Uterus (tissue), 4 donors: Measurements from ENCODE around the gene APOBEC4. TPM values are rescaled to one million over a fixed set of nuclear protein-coding genes. Genes with fewer than 3 reads are reported as not detected.

ENCODE experiments used
- DNase-seq, 2 donors: peaks; one replicate each; pipeline ENCODE4 v3.0.0-alpha.2; 2019 to 2020
- H3K27ac ChIP-seq, 2 donors: fragments of 200-600 bp; sonication (generic); 1 replicate in 1 of 2; 2 replicates in 1 of 2; pipeline ENCODE4 v1.5.1; 2016 to 2018
- H3K27me3 ChIP-seq, 2 donors: fragments of 200-600 bp; sonication (generic); one replicate each; pipeline ENCODE4 v1.5.1; 2018 to 2019; ENCODE audit warnings: control low read depth in 1 of 2
- H3K36me3 ChIP-seq, 2 donors: fragments of 200-600 bp; sonication (generic); one replicate each; pipeline ENCODE4 v1.5.1; 2019; ENCODE audit warnings: control low read depth in 1 of 2
- H3K4me1 ChIP-seq, 2 donors: fragments of 200-600 bp; sonication (generic); one replicate each; pipeline ENCODE4 v1.5.1; 2018 to 2019; ENCODE audit warnings: control low read depth in 1 of 2
- H3K4me3 ChIP-seq, 2 donors: fragments of 200-600 bp; sonication (generic); 1 replicate in 1 of 2; 2 replicates in 1 of 2; pipeline ENCODE4 v1.5.1; 2018 to 2019; ENCODE audit warnings: mild to moderate bottlenecking in 1 of 2
- H3K9me3 ChIP-seq, 2 donors: fragments of 200-600 bp; sonication (generic); one replicate each; pipeline ENCODE4 v1.5.1; 2019; ENCODE audit warnings: control low read depth in 1 of 2
- POLR2A ChIP-seq, 2 donors: fragments of 450-650 bp; IDR thresholded peaks; one replicate each; pipeline ENCODE4 v1.6.1; 2016; ENCODE audit warnings: antibody characterized with exemption in 2 of 2, mild to moderate bottlenecking in 1 of 2, moderate library complexity in 1 of 2
- intact Hi-C: fragments of 100-400 bp; cut with DNase I; formaldehyde crosslinking; loops from one replicate; pipeline ENCODE4 v1.15.1; 2023; ENCODE audit warnings: low total_unique reads
- total RNA-seq, 4 donors: library from RNA; depleted of rRNA in 3 of 4; stranded (reverse); fragments of >200 nt in 3 of 4; gene quantifications; one replicate each; pipeline versions ENCODE4 v1.1.0 to v1.2.4, GENCODE V29; 2014 to 2023
- TF ChIP-seq, protein P1 (sequence below), 4 experiments: fragments of 200-600 bp in 2 of 4; fragments of 450-650 bp in 2 of 4; sonication (generic) in 2 of 4; IDR thresholded peaks; one replicate each; pipeline ENCODE4 v1.5.1; 2016 to 2019; ENCODE audit warnings: antibody characterized with exemption in 4 of 4, mild to moderate bottlenecking in 2 of 4, moderate library complexity in 1 of 4
- donor health status: DM: yes; HTN: yes; CAD: no.

APOBEC4 gene
- total RNA-seq, 4 donors from 2014 or later = 0.40 to 0.76 TPM; not detected in 2

DNA sequence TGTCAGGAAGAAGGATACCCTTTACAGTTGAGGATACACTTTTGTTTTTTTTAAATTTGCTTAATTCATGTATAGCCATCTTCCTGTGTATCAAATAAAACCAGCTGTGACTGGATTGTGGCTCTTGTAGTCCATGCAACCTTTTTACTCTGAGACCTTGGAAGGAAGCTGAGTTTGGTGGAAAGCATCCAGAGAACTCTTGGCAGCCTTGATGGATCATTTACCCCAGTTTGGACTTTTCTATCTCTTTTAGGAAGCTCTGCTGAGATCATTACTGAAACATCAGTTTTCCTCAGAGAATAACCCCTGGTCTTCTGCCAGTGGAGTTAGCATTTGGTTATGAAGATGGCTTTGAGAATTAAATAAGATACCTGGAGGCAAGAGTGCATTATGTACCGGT, 21.2 kb upstream of the APOBEC4 start:
- intact Hi-C loops = no loop called here
- H3K9me3 ChIP-seq = peaks cover 0 to 4% of the 10 kb centered on the region in 2 donors
- no peaks in the 10 kb centered on the region for H3K36me3 ChIP-seq
- H3K4me1 ChIP-seq = no peaks in the 10 kb centered on the region
- H3K27ac ChIP-seq = no peak overlapping the region
- no peaks in the 10 kb centered on the region for H3K27me3 ChIP-seq
- no peak overlapping the region for H3K4me3 ChIP-seq
- peak in 1 of 2 donors; percentile 53 for DNase-seq
- no peak for TF ChIP-seq POLR2A (IDR thresholded peaks at IDR 0.05)
- TF ChIP-seq, protein P1, sequence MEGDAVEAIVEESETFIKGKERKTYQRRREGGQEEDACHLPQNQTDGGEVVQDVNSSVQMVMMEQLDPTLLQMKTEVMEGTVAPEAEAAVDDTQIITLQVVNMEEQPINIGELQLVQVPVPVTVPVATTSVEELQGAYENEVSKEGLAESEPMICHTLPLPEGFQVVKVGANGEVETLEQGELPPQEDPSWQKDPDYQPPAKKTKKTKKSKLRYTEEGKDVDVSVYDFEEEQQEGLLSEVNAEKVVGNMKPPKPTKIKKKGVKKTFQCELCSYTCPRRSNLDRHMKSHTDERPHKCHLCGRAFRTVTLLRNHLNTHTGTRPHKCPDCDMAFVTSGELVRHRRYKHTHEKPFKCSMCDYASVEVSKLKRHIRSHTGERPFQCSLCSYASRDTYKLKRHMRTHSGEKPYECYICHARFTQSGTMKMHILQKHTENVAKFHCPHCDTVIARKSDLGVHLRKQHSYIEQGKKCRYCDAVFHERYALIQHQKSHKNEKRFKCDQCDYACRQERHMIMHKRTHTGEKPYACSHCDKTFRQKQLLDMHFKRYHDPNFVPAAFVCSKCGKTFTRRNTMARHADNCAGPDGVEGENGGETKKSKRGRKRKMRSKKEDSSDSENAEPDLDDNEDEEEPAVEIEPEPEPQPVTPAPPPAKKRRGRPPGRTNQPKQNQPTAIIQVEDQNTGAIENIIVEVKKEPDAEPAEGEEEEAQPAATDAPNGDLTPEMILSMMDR (IDR thresholded peaks at IDR 0.05) = no peak

DNA sequence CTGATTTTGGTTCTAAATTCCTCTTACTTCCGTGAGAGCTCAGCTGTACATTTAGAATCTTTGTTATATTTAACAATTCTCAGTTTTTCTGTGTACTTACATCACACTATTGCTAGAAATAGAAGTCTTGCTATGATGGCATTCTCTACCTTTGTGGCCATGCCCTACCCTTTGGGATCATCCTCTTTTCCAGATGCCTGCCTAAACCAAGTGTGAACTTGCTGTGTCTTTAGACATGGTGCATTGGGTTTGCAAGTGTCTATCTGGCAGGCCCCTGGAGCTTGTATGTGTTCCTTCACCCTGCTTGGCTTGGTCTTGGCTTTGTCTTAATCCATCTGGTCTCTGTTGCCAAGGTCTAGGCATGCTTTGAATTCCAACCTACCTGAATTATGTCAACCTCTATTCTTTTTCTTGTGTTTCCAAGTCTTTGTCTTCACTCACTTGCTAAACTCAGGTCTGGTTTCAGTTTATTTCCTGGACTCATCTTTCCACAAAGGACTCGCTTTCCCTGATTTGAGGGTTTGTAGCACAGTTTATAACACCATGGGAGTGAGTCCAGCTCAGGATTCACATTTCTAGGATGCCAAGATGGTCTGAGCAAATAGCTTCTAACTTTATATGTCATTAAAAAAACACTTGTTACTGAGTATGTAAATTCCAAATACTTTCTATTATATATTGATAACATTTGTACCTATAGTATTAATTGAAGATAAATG, 20.6 kb upstream of the APOBEC4 start:
- no peaks in the 10 kb centered on the region for H3K36me3 ChIP-seq
- TF ChIP-seq POLR2A (IDR thresholded peaks at IDR 0.05) = no peak
- TF ChIP-seq, protein P1 (IDR thresholded peaks at IDR 0.05) = no peak
- peaks cover 0 to 4% of the 10 kb centered on the region in 2 donors for H3K9me3 ChIP-seq
- no peaks in the 10 kb centered on the region for H3K4me1 ChIP-seq
- no peak overlapping the region for H3K4me3 ChIP-seq
- no peaks in the 10 kb centered on the region for H3K27me3 ChIP-seq
- intact Hi-C loops = no loop called here
- H3K27ac ChIP-seq = no peak overlapping the region
- DNase-seq = no peak

DNA sequence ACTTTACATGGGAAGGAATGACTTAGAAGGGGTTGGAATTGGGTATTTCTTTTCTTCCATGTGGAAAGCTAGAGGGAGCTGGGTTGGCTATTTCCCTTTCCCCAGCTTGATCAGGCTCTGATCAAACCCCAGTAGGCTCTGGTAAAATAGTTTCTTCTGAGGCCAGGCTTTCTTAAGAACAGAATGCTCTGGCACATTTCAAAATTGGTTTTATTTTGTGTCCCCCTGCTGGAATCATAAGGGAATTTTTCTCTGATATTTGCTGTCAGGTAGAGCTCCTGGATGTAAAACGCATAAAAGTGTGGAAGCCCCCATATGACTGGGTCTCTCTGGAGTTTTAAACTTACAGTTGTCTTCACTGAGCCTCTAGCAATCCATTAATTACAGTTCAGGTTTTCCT, 17.1 kb upstream of the APOBEC4 start:
- no peak overlapping the region for H3K27ac ChIP-seq
- intact Hi-C loops = no loop called here
- TF ChIP-seq, protein P1 (IDR thresholded peaks at IDR 0.05) = no peak
- TF ChIP-seq POLR2A (IDR thresholded peaks at IDR 0.05) = no peak
- H3K9me3 ChIP-seq = peaks cover 0 to 4% of the 10 kb centered on the region in 2 donors
- no peak for DNase-seq
- H3K27me3 ChIP-seq = no peaks in the 10 kb centered on the region
- no peaks in the 10 kb centered on the region for H3K4me1 ChIP-seq
- H3K36me3 ChIP-seq = no peaks in the 10 kb centered on the region
- H3K4me3 ChIP-seq = no peak overlapping the region

DNA sequence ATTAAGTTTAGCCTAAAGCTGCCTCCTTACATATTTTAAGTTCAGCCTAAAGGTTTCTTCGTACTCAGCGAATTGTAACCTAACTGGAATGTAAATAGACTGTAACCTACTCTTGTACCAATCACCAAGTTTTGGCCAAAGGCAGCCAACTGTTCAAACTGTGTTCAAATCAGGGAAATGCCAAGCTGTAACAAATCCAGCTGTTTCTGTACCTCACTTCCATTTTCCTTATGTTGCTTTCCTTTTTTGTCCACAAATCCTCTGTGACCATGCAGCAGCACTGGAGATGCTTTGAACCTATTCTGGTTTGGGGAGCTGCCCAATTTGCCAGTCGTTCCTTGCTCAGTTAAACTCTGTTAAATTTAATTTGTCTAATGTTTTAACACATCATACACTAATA, 3.2 kb upstream of the APOBEC4 start:
- no peaks in the 10 kb centered on the region for H3K27me3 ChIP-seq
- no peaks in the 10 kb centered on the region for H3K9me3 ChIP-seq
- H3K36me3 ChIP-seq = no peaks in the 10 kb centered on the region
- DNase-seq = no peak
- intact Hi-C loops = no loop called here
- no peak for TF ChIP-seq POLR2A (IDR thresholded peaks at IDR 0.05)
- H3K4me1 ChIP-seq = no peaks in the 10 kb centered on the region
- no peak overlapping the region for H3K4me3 ChIP-seq
- H3K27ac ChIP-seq = no peak overlapping the region

DNA sequence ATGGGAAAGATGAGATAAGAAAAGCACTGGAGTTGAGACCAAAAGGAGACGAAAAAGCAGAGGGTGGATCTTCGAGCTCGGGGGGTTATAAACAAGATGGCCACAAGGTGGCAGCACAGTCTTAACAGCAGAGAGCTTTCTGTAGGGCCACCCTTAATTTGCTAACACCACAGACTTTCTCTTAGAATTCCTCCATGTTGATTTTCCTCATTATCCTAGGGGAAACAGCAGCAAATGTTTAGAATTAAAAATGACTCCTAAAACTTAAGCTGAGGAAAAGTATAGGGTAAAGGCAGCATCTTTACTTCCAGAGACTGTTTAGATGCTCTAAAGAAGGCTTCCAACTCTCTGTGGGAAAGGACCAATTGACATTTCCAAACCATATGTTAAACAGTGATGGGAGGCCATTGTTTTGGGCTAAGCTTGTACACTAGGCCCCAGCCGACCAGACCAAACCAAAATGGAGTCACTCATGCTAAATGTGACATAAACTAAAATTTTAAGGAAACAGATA, 2.5 kb upstream of the APOBEC4 start:
- no peaks in the 10 kb centered on the region for H3K27me3 ChIP-seq
- TF ChIP-seq, protein P1 (IDR thresholded peaks at IDR 0.05) = peak; percentile 83 to 92 (median 88)
- no peak for TF ChIP-seq POLR2A (IDR thresholded peaks at IDR 0.05)
- no peak overlapping the region for H3K4me3 ChIP-seq
- no peaks in the 10 kb centered on the region for H3K9me3 ChIP-seq
- peak; percentile 84 to 87 for DNase-seq
- intact Hi-C loops = no loop called here
- H3K4me1 ChIP-seq = no peaks in the 10 kb centered on the region
- no peaks in the 10 kb centered on the region for H3K36me3 ChIP-seq
- no peak overlapping the region for H3K27ac ChIP-seq
